RWPE1 (cell line): ENCODE measurements around the gene JMJD1C.

Experiments
- CTCF ChIA-PET: fragments of 350-600 bp; sonication (Branson Sonifier 250); formaldehyde crosslinking; extraction: SDS; loops from one replicate; lab custom pipeline; 2021; lab: Yijun Ruan, JAX
- POLR2A ChIA-PET: fragments of 400-600 bp; formaldehyde crosslinking; extraction: SDS; loops from one replicate; lab custom pipeline; 2020; ENCODE audit warnings: antibody characterized with exemption; ENCODE audit not compliant: low non-redundant PET; lab: Yijun Ruan, JAX
- DNase-seq: peaks from one replicate; pipeline ENCODE4 v3.0.0; 2012; ENCODE audit warnings: low spot score
- H3K27ac ChIP-seq: fragments of 450-650 bp; 2 replicates; pipeline ENCODE4 v1.5.1; 2017
- TF ChIP-seq, protein P1 (sequence below): fragments of 450-650 bp; conservative IDR thresholded peaks from 2 replicates; pipeline ENCODE4 v1.5.1; 2017; ENCODE audit warnings: low read depth, mild to moderate bottlenecking

JMJD1C gene

DNA sequence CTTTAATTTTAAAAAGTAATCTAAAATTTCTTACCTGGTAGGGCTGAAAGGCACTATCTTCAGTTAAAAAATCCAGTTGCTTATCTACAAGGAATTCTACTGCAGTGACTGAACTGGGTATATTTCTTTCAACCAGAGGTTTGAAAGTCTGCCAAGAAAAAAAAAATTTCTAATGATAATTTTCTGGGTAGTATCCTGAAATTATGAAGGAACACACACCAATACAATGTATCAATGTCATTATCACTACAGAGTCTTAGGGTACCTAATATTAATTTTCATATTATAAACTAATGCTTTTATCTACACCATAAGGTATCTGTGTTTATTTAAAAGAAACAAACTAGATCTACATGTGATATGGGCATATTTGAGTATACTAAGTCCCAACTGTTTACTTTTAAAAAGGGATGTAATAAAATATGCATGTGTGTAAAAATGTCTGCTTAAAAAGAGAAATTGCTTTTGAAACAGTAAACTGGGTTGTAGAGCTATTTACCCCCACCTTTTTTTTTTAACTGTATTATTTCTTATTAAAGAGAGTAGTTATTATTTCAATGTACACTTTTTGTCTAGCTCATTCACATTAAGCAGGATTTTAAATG is 201.1 kb downstream of the JMJD1C start:
- POLR2A ChIA-PET: interaction anchor here (0.5 kb wide), 1 partner anchor 44 kb away, joined by 3 read pairs; no protein-coding TSS in a partner anchor
- DNase-seq: no peak
- H3K27ac ChIP-seq: no peak overlapping the region
- CTCF ChIA-PET: no interaction called here
- TF ChIP-seq, protein P1, sequence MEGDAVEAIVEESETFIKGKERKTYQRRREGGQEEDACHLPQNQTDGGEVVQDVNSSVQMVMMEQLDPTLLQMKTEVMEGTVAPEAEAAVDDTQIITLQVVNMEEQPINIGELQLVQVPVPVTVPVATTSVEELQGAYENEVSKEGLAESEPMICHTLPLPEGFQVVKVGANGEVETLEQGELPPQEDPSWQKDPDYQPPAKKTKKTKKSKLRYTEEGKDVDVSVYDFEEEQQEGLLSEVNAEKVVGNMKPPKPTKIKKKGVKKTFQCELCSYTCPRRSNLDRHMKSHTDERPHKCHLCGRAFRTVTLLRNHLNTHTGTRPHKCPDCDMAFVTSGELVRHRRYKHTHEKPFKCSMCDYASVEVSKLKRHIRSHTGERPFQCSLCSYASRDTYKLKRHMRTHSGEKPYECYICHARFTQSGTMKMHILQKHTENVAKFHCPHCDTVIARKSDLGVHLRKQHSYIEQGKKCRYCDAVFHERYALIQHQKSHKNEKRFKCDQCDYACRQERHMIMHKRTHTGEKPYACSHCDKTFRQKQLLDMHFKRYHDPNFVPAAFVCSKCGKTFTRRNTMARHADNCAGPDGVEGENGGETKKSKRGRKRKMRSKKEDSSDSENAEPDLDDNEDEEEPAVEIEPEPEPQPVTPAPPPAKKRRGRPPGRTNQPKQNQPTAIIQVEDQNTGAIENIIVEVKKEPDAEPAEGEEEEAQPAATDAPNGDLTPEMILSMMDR: no peak

DNA sequence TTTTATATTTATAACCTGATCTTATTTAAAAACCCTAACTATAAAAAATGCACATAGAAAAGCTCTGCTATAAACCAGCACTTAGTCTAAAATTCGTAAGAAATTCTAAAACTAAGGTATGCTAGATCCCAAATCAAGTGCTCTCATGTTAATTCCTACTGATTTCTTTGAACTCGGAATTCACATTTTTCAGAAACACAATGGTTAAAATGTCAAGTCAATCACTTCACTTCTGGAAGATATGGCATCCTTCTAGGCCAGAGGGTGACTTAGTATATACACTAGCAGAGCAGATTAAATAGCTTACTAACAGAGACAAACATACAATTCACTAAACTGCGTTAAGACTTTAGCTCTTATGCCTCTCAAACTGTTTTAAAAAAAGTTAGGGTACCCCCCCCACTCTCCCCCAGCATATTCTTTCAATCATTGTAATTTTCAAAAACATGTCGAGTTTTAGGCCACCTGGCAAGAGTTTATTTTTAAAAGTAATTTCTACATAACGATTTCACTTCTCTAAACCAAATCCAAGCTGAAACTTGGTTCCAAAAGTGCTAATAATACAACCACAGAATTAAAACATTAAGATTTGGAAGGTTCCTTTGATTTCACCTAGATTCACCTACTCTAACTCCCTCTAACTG is 203.2 kb downstream of the JMJD1C start:
- ChIA-PET POLR2A (no interaction called here), CTCF (interaction anchor here (0.5 kb wide), 1 partner anchor 88 kb away, joined by 4 read pairs; no protein-coding TSS in a partner anchor)
- DNase-seq: no peak
- no peak overlapping the region for H3K27ac ChIP-seq
- TF ChIP-seq, protein P1: no peak

DNA sequence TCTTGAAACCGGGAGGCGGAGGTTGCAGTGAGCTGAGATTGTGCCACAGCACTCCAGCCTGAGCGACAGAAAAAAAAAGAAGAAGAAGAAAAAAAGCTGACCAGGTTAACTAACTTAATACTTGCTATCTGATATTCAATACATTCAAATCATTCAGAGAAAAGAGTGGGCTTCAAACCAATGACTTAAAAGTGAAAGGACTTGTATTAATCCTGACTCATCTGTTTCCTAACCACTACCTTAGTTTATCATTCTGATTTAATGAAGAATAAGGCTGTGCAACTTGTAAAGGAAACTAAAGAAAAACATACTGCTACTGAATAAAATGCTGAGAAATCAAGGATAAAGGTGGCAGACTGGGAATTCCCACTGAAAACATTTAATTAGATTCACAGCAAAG is 204.3 kb downstream of the JMJD1C start:
- POLR2A ChIA-PET: no interaction called here
- TF ChIP-seq, protein P1: no peak
- CTCF ChIA-PET: no interaction called here
- DNase-seq: no peak
- no peak overlapping the region for H3K27ac ChIP-seq

DNA sequence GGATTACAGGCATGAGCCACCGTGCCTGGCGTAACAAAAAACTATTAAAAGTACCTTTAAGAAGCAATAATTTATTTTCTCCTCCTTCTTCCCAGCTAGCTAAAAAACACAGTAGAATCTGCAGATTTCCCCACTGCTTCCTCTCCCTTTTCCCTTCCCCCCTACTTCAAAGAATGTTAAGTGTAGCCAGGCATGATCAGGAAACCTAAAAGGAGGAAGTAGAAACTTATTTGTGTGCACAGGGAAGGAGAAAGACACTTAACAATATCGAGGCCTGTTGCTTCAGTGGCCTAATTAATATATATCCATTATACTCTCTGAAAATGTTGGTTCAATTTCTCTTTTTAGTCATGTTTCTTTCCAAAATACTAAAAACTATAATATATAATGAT is 204.9 kb downstream of the JMJD1C start:
- no peak for DNase-seq
- POLR2A ChIA-PET: no interaction called here

DNA sequence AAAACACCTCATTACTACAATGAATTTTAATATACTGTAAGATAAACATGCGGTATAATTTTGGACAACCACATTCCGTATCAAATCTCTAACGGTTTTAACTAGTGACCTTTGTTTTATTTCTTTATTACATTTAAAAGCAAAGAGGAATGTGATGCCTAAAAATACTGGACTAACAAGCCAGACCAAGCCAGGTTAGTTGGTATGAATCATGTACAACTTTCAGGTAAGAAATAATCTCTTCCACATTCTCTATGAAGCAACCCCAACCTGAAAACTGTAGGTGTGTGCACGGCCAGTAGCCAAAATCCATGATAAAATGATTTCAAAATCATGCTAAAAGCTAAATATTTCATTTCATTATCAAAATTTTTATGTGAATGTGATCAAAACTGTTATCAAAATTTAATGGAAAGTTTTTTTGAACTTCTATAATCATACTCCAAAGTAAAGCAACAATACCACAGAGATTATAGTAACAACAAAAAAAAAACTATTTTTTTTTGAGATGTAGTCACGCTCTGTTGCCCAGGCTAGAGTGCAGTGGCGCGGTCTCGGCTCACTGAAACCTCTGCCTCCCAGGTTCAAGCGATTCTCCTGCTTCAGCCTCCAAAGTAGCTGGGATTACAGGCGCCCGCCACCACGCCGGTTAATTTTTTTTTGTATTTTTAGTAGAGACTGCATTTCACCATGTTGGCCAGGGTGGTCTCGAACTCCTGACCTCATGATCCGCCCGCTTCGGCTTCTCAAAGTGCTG is 205.5 kb downstream of the JMJD1C start:
- no peak overlapping the region for H3K27ac ChIP-seq
- ChIA-PET CTCF (no interaction called here), POLR2A (no interaction called here)
- no peak for DNase-seq
- TF ChIP-seq, protein P1: no peak

More for the DNA sequence above, 204.9 kb downstream of the JMJD1C start:
- CTCF ChIA-PET: no interaction called here
- TF ChIP-seq, protein P1: no peak
- H3K27ac ChIP-seq: no peak overlapping the region

DNA sequence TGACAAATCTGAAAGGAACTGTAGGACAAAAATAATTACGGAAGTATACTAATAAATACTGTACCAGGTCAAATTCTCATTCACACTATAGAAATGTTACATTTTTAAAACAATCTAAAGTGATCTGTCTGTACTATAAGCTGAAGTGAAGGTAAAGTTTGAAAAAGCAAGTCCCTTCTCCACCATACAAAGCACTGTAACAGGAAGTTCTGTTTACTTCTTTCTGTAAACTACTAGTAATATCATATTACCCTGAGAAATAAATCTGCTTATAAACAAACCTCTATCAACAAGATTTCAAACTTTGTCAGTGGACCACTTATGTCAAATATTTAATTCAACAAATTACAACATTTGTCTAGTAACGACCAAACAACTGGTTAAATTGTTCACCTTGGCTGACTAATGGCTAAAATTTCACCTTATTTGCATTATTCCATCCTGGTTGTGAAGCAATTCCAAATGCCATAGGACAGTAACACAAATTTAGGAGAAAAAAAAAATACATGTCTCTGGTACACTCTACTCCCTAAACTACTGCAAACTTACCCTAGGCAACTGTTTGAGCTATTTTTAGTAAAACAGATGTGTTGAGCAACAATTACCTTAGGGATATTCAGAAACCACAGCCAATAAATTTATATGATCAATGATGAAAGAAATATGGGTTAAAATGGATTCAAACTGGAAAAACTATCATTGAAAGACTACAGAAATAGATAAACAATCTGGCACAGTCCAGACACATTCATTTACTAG is 206.7 kb downstream of the JMJD1C start:
- H3K27ac ChIP-seq: no peak overlapping the region
- ChIA-PET POLR2A (no interaction called here), CTCF (interaction anchor here (0.6 kb wide), 1 partner anchor 125 kb away, joined by 3 read pairs; no protein-coding TSS in a partner anchor)
- no peak for DNase-seq
- TF ChIP-seq, protein P1: no peak
